DMS79 (cell line): ENCODE data around the gene FAM131B.
"Not testable (repeated sequence)": the region's sequence is repeated elsewhere in the genome, so short reads cannot be mapped to it uniquely, and the experiment has no call there.

Experiments
- DNase-seq: peaks from one replicate; lab custom pipeline; 2025; lab: John Stamatoyannopoulos, UW

Gene FAM131B

DNA sequence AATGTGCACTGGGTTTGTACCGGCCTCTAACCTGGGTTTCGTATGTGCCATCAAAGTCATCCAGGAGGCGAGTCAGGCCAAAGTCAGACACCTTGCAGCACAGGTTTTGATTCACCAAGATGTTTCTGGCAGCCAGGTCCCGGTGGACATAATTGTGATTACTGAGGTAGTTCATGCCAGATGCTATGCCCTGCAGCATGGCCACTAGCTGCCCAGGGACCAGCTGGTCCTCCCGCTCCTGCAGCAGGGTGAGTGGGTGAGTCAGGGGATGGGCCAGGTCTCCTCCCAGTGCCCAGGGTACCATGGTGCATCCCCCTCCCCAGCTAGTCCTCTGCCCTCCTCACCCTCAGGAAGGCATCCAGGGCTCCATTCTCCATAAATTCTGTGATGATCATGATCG, 32.3 kb upstream of the FAM131B start:
- no peak for DNase-seq

DNA sequence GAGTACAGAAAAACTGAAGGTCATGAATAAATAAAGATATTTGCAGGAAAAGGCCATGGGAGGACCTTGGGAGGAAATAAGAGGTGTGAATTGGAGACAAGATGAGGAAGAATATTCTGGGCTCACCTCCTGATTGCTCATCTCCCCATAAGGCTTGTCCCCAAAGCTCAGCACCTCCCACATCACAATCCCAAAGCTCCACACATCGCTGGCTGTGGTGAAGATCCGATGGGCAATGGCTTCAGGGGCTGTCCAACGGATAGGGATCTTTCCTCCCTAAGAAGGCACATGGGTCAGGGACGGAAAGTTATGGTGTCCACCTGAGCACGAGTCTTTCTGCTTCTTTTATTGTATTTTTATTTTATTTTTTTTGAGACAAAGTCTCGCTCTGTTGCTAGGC, 31.6 kb upstream of the FAM131B start:
- DNase-seq: no peak

DNA sequence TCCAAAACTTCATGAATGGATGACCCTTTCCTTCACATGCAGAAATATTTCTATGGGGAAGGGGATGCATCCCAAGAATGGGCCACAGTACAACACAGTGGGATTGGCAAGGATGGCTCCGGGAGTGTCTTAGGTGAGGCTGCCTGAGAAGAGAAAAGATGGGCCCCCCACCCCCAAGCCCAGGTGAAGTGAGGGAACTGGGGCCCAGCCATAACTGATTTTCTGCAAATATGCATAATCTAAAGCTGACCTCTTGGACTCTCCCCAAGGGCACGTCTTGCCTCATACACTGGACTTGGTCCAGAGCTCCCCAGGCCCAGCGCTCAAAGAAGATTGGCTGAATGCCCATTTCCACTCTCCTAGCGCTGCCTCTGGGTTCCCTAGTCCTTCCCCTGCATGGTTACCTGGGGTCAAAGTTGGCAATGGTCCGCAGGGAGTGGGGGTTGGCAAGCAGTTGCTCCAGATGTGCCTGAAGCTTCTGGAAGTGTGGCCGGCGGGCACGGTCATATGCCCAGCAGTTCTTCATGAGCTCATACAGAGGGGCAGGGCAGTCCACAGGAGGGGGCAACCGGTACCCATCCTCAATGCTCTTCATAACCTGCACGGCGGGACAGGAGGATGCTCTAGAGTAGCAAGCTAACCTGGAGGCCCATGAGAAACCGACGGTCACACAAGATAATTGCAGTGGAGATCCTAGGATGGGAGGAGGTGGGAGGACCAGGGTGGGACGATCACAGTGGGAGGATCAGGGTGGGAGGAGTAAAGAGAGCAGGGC, 30.9 kb upstream of the FAM131B start:
- no peak for DNase-seq

DNA sequence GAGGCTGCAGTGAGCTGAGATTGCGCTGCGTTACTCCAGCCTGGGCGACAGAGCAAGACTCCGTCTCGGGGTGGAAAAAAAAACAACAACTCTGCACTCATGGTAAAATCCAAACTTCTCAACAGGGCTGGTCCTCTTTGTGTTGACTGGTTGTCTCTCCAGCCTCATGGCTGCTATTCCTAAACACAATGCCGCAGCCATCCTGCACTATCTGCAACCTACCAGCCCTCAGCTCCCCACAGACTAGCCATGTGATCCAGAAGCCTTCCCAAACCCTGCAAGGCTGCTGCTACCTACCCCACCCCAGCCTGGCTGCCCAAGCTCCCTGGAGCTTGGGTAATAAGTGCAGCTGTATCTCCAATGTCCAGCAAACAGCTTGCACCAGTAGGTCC, 30.4 kb upstream of the FAM131B start:
- DNase-seq: no peak

DNA sequence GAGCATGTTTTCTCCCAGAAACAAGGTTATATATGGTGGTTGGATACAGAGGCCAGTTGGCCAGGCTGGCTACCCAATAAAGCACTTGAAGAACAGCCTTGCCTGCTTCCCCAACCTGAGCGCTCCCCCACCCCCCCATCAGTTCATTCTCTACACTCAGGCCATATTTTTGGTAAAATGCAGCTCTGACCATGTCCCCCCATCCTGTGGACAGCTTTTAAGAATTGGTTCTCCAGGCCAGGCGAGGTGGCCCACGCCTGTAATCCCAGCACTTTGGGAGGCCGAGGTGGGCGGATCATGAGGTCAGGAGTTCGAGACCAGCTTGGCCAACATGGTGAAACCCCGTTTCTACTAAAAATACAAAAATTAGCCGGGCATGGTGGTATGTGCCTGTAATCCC, 29.9 kb upstream of the FAM131B start:
- not testable (repeated sequence) for DNase-seq

DNA sequence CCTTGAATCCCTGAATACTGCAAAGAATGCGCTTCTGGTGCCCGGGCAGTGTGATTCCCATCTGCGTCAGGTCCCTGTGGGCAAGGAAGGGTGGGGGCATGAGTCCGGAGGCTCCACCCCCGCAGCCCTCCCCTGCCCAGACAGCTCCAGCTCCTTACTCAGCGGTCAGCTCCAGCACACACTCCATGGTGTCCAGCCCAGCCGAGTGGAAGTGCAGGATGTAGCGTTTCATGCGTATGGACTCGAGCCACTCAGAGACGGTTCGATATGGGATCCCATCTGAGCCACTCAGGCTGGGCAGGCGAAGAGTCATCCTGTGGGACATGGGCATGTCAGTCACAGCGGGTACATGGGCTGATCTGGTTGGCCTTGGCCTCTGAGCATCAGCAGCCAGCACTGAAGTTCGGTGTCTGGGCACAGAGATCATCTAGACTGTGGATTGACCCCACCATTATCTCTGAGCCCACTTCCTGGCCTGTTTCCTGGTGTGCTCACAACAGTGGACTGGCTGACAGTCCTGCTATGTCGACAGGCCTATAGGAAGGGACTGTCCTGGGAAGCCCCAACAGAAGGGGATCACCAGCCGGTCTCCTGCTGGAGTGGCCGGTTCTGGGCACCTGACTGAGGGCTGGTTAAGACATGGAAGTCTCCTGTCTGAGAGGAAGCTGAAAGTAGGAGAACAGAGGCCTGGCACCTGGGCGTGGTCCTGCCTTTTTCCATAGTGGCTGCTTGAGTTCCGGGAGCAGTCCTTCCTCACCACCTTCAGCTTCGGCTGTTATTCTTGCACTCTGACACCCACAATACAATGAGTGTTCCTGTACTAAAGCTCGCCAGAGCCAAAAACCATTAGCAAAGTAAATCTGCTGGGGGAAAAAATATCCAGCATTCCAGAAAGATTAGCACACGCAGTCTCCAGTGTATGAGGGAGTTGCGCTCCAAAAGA, 29.2 kb upstream of the FAM131B start:
- DNase-seq: no peak

DNA sequence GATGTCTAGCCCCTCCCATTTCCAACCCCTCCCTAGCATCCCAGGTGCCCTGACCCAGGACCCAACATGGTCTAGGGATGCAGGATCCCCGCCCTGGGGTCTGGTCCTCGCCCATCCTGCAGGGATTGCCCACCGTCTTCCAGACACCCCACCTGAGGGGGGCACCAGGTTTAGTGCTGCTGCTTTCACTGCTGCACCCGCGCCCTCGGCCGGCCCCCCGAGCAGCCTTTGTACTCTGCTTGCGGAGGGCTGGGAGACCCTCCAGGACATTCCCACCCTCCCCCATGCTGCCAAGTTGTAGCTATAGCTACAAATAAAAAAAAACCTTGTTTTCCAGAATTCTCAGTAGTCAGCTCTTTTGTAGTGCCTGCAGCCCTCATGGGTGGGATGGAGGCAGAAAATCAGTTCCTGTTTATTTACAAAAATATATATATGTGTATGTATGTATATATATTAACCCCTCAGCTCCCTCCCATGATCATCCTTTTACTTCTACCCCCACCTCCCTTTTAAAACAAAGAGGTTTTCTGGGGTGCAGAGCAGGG, 28.3 kb upstream of the FAM131B start:
- no peak for DNase-seq

DNA sequence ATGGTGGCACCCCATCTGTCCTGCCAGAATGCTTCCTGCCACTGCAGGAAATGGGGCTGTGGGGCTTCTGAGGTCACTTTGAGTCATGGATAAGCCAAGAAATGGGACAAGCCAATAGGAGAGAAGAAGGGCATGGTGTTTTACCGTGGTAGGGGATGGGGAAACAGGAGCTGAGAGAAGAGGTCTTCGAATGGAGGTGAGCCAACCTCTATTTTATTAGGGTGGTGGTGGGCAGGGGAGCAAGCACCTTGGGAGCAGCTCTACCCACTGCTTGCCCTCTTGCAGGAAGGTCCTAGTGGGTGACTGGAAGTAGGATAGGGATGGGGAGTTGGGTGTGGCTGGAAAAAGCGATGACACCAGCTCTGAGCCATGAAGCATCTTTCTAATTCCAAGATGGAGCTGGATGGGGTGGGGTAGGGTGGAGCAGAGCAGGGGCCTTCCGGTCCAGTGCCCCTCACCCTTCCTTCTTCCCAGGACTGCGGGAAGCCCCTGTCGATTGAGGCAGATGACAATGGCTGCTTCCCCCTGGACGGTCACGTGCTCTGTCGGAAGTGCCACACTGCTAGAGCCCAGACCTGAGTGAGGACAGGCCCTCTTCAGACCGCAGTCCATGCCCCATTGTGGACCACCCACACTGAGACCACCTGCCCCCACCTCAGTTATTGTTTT, 27.7 kb upstream of the FAM131B start:
- no peak for DNase-seq

DNA sequence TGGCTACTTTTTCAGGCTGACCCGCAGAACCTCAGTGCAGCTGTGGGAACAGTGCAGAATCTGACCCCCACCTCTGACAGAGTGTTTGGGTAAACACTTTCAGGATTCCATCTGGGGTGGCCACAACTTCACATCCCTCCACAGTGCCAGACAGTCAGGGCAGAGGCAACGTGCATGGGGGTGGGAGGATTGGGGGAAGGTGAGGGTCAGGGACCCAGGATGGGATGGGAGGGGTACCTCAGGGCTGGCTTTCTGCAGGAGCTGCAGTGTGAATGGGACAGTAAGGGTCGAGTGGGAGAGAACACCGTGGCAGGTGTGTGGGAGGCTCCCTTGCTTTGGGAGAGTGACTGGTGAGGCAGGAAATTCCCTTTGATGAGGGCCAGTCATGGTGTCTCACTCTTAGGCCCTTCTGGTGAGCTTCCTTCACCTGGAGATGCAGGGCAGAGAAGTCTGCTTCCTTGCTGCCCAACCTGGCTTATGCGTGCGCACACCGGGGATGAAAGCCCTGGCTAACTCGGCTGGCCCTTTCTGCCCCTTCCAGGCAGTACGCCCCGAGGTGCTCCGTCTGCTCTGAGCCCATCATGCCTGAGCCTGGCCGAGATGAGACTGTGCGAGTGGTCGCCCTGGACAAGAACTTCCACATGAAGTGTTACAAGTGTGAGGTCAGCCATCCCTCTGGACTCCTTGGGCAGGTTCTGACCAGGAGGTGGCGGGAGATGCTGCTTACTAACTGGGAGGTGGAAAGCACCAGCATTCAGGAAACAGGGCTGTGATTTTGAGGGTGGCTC, 27.0 kb upstream of the FAM131B start:
- DNase-seq: no peak

DNA sequence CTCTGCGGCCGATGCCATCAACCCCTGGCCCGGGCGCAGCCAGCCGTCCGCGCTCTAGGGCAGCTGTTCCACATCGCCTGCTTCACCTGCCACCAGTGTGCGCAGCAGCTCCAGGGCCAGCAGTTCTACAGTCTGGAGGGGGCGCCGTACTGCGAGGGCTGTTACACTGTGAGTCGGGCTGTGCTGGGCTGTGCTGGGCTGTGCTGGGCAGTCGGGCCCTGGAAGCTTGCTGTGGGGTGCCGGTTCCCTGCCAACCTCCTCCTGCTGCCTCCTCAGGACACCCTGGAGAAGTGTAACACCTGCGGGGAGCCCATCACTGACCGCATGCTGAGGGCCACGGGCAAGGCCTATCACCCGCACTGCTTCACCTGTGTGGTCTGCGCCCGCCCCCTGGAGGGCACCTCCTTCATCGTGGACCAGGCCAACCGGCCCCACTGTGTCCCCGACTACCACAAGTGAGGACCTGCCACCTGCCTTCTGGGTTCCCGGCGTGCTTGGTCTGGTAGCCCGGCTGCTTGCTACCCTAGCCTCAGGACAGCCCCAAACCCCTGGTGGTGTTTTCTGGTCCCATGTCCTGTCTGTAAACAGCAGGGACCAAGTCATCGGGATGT, 26.1 kb upstream of the FAM131B start:
- DNase-seq: no peak

DNA sequence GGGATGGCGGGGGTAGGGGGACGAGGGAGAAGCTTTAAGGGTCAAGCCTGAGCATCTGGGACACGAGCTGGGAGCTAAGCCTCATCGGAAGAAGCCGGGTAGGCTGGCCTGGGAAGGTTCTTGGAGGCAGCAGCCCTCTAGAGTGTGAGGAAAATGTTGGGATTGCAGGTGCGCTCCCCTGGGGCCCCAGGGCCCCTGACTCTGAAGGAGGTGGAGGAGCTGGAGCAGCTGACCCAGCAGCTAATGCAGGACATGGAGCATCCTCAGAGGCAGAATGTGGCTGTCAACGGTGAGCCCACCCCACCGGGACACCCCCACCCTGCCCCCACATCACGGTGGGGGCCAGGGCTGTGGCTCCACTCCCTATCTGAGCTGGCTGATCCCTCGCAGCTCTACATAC, 25.5 kb upstream of the FAM131B start:
- DNase-seq: no peak

DNA sequence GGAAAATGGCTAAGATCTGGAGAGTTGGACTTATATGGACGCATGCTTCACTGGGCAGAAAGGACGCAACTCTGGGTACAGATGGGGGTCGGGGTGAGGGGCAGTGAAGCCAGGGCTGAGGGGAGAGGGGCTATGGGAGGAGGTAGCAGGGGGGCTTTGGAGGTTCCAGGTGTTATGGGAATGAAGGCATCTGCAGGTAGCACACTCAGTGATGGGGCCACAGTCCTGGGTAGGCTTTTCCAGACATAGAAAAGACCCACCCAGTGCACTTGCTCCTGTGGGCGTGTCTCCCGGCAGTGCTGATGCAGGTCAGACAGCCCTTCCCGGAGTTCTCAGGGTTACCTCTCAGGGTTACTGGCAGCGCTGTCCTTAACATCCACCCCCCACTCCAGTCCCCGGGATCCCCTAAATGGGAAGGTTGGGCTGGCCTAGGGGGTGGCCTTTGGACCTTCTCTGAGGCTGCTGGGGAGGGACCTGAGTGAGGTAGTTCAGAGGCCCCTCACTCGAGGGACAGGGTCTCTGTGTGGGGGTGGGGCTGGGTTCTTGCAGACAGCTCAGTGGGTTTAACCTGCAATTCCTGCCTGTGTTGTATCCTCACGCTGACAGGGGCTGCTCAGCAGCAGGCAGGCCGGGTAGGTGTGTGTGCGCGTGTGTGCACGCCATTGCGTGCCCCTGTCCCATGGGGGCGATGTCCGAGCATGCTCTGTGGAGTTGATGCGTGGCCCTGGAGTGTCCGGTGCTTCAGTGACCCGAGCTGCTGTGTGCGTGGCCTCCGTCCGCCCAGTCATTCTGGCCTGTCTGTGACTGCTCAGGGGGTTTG, 24.9 kb upstream of the FAM131B start:
- no peak for DNase-seq

DNA sequence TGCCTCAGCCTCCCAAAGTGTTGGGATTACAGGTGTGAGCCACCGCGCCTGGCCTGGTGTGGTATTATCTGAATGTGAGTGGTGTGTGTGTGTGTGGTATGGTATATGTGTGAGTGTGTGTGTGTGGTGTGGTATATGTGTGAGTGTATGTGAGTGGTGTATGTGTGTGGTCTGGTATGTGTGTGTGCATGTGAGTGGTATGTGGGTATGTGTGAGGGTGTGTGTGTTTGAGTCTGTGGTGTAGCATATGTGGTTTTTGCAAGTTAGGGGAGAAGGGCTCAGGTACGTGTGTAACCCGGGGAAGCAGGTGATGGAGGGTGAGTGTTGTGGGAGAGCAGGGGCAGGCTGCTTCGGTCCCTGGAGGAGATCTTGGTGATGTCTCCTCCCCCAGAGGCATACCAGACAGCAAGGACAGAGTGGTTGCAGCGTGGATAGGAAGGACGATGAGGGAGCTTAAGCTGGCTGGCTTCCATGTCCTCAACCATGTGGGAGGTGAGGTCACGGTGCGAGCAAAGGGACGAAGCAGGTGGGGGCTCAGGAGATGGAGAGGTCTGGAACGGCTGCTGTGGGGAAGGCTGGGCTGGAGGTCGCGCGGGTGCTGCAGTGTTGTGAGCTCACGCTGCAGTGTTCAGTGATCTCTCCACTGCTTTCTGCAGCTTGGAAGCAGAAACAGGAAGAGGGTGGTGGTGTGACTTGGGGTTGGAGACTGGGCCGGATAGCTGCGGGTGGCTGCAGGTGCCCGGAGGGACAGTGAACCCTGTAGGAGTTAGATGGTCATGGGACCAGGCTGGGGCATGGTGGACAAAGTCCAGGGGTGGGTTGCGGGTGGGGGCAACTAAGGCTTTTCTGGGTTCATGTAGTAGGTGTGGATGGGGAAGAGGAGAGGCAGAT, 23.6 kb upstream of the FAM131B start:
- DNase-seq: no peak

DNA sequence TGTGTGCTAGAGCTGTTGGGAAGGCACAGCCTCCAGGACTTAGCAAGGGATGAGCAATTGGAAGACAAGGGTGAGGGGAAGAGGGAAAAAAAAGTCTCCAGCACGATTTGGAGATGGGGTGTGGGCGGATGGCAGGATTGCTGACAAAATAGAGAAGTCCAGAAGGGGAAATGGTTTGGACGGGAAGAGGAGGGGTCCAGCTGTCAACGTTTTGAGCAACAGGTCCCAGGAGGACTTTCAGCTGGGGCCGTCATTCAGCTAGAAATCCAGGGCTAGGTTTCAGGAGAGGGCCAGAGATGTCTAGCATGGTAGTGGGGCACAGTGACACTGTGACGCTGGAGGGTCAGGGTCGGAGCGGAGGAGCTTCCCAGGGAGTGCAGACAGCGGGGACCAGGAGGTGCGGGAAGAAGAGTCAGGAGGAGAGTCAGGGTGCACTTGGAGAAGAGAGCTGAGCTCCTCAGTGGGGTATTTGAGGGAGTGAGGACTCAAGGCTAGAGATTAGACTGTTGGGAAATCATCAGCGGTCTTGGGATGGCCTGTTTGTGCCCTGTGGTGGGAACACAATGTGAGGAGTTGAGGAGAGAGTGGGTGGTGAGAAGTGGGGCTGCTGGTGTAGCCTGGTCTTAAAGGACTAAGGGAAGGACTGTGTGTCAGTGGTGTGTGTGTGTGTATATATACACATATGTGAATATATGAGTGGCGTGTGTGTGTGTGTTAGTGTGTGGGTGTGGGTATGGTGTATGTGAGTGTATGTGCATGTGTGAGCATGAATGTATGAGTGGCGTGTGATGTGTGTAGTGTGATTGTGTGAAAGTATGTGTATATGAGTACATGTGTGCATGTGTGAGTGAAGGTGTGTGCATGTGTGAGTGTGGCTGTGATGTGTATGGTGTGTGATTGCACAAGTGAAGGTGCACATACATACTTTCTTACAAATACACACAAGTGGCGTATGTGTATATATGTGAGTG, 22.4 kb upstream of the FAM131B start:
- DNase-seq: no peak

DNA sequence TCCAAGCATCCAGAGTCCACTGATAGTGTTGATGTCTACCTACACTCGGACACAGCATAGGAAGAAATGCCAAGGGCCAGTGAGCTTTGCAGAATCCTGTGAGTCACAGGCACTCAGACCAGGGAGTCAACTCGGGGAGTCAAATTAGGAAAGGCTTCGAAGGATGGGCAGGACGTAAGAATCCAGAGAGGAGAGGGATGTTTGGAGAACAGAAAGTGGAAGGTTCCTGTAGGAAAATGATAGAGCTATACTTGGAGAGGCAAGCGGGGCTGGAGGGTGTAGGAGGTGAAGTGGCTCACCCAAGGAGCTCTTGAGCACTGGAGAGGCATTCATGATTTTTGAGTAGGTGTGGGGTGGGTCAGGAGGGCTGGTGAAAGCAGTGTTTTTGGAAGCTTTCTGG, 21.6 kb upstream of the FAM131B start:
- peak; percentile 24 for DNase-seq

DNA sequence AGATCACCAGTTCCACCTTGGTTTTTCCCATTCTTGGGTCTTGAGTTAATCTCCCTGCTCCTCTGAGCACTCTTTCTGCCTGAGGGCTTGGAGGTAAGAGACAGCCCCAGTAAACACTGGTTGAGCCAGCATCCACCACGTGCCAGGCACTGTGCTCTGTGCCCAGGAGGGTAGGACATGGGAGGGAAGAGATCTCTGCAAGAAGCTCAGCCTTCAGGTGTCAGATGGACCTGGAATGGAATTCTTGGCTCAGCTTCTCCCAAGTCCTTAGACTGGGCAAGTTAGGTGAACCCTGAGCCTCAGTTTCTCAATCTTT, 21.1 kb upstream of the FAM131B start:
- no peak for DNase-seq

DNA sequence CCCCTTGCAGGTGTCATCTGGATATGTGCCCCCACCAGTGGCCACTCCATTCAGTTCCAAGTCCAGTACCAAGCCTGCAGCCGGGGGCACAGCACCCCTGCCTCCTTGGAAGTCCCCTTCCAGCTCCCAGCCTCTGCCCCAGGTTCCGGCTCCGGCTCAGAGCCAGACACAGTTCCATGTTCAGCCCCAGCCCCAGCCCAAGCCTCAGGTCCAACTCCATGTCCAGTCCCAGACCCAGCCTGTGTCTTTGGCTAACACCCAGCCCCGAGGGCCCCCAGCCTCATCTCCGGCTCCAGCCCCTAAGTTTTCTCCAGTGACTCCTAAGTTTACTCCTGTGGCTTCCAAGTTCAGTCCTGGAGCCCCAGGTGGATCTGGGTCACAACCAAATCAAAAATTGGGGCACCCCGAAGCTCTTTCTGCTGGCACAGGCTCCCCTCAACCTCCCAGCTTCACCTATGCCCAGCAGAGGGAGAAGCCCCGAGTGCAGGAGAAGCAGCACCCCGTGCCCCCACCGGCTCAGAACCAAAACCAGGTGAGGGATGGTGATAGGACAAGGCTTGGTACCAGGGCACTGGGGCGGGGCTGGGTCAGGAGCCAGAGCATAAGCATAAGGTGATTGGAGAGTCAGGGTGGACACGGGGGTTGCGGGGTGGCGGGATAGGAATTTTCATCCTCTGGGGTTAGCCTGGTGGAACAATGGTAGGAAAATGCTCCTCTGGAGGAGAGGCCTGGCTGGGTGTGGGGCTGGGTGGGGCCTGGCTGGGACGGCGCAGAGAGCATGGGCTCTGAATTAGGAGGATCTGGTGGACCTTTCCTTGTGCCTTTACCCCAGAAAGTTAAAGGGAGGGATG, 20.5 kb upstream of the FAM131B start:
- no peak for DNase-seq
